HUES48 (cell line): ENCODE measurements around the gene DSE.
A peak's percentile ranks its signal among the peaks of the same experiment; 100 is the strongest.

Experiments used
- H3K27ac ChIP-seq: one replicate; pipeline ENCODE4 v1.7.0; 2013; ENCODE audit warnings: low read depth, low read length, inconsistent platforms
- H3K27me3 ChIP-seq: 2 replicates; pipeline ENCODE4 v1.6.1; 2013; ENCODE audit warnings: mild to moderate bottlenecking, low read length; ENCODE audit not compliant: control insufficient read depth, insufficient read depth
- H3K36me3 ChIP-seq: 2 replicates; pipeline ENCODE4 v1.6.1; 2013; ENCODE audit warnings: low read length; ENCODE audit not compliant: control insufficient read depth, insufficient read depth
- H3K4me1 ChIP-seq: 2 replicates; pipeline ENCODE4 v1.6.1; 2013; ENCODE audit warnings: mild to moderate bottlenecking, low read length; ENCODE audit not compliant: control insufficient read depth, insufficient read depth
- H3K4me3 ChIP-seq: 2 replicates; pipeline ENCODE4 v1.5.1; 2013; ENCODE audit warnings: mild to moderate bottlenecking, low read depth, low read length
- H3K9ac ChIP-seq: 2 replicates; pipeline ENCODE4 v1.6.1; 2013; ENCODE audit warnings: mild to moderate bottlenecking, low read depth, low read length, moderate library complexity
- H3K9me3 ChIP-seq: 2 replicates; pipeline ENCODE4 v1.6.1; 2013; ENCODE audit warnings: low read length; ENCODE audit not compliant: control insufficient read depth, insufficient read depth

DSE gene

DNA sequence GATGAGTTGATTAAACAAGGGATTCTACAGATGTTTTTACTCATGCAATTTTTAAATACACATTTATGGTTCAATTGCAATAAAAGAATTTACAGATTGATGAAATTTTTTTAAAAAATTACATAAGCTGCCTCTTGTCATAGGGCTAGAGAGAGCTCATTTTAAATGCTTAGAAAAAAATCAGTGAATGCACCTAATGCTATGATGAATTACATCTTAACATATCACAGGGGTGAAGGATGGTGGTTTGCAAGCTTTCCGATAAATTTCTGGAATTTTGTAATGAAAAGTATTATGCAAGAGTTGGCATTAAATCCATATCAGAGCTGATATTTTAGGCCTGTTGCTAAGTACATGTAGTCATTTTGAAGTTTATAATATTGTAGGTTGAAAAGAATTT is 29.6 kb downstream of the DSE start:
- Histone ChIP-seq H3K4me3 (no peak overlapping the region), H3K9me3 (no peaks in the 10 kb centered on the region), H3K4me1 (peaks cover 29% of the 10 kb centered on the region), H3K9ac (no peak overlapping the region), H3K36me3 (peaks cover 13% of the 10 kb centered on the region), H3K27me3 (no peaks in the 10 kb centered on the region), H3K27ac (no peak overlapping the region)

DNA sequence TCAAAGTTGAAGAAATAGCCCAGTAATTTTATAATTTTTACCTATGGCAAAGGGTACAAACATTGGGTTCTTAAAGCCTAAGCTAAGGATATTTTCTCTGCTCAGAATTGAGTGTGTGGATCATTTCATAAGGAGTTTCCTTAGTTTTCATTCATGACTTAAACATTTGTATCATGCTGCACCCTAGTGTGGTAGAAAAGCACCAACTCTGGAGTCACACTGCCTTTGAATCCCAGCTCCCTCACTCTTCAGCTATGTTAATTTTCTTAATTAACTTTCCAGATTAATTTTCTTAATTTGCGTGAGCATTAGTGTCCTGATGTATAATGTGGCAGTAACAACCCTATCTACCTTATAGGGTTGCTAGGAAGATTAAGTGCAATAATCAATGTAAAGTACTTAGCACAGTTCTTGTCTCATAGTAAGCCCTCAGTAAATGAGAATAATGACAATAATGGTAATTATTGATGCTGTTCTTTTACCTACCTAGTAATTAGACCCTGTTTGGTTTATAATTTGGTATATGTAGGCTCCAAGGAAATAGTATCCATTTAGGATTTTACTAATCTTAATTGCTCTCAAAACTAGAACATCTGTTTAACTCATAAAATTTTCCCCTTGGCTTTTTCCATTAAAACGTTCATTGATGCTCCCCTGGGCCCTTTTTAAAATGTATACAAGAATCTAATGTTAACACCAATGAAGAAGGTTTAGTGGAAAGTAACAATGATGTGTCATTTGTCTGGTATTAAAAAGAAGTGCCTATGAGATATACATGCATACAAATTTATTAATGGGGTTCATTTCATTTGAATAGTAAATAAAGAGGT is 31.6 kb downstream of the DSE start:
- H3K27ac ChIP-seq, result no peak overlapping the region

DNA sequence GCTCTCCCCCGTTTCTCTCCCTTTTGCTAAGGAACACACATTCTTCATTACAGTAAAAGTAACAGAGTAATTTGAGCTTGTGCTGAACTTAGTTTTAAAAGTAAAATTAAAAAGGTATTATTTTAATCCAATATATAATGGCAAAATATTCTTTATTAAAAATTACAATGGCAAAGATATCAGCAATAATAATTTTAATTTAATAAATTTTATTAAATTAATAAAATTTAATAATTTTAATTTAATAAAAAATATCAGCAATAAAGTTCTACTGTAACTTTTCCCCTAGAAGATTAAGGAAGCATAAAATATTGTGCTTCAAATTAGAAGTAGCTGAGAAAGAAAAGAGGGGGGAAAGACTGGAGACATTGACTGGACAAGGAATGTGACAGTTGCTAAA is 32.5 kb downstream of the DSE start:
- Histone ChIP-seq H3K4me1 (peaks cover 34% of the 10 kb centered on the region), H3K9ac (no peak overlapping the region), H3K36me3 (peaks cover 13% of the 10 kb centered on the region), H3K4me3 (no peak overlapping the region), H3K27me3 (no peaks in the 10 kb centered on the region), H3K27ac (no peak overlapping the region), H3K9me3 (no peaks in the 10 kb centered on the region)

More for the DNA sequence above, 31.6 kb downstream of the DSE start:
- peaks cover 43% of the 10 kb centered on the region for H3K4me1 ChIP-seq
- peaks cover 13% of the 10 kb centered on the region for H3K36me3 ChIP-seq
- no peak overlapping the region for H3K9ac ChIP-seq
- H3K9me3 ChIP-seq, result no peaks in the 10 kb centered on the region
- H3K4me3 ChIP-seq, result no peak overlapping the region
- no peaks in the 10 kb centered on the region for H3K27me3 ChIP-seq

- no peaks in the 10 kb centered on the region for H3K9me3 ChIP-seq
- H3K27ac ChIP-seq, result peak overlapping the region; percentile 11
- peaks cover 24% of the 10 kb centered on the region for H3K4me1 ChIP-seq
- no peak overlapping the region for H3K4me3 ChIP-seq
- H3K9ac ChIP-seq, result no peak overlapping the region
- peaks cover 8% of the 10 kb centered on the region for H3K36me3 ChIP-seq
- H3K27me3 ChIP-seq, result no peaks in the 10 kb centered on the region
These were observed 33.9 kb downstream of the DSE start for GRCh38 chr6:116404696-116405095.

DNA sequence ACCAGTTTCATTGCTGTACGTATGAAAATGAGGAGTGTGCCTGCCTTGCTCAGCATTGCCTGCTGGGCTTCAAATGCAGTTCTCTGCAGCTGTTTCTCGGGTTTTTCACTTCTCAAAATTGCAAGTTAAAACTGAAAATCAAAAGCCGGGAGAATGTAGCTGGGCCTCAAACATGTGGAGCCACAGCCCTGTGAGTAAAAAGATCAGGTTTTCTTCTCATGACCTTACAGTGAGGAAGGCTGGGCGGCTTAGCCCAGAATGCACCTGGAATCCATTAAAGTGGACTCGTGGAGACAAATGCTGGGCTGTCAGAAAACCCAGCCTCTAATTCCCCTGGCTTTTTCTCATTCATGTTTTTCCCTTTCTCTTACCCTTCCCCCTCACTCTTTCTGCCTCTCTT is 34.4 kb downstream of the DSE start:
- Histone ChIP-seq H3K9ac (no peak overlapping the region), H3K4me3 (no peak overlapping the region), H3K27ac (peak overlapping the region; percentile 50), H3K4me1 (peaks cover 24% of the 10 kb centered on the region), H3K36me3 (peaks cover 4% of the 10 kb centered on the region; the same call in 1 of the 2 replicates), H3K27me3 (no peaks in the 10 kb centered on the region), H3K9me3 (no peaks in the 10 kb centered on the region)

- Histone ChIP-seq H3K27ac (no peak overlapping the region), H3K36me3 (no peaks in the 10 kb centered on the region), H3K9me3 (no peaks in the 10 kb centered on the region), H3K27me3 (no peaks in the 10 kb centered on the region), H3K4me3 (no peak overlapping the region), H3K9ac (no peak overlapping the region), H3K4me1 (peaks cover 24% of the 10 kb centered on the region)
These were observed 35.1 kb downstream of the DSE start for GRCh38 chr6:116405652-116406356.

GRCh38 chr6:116406678-116407345 is 36.1 kb downstream of the DSE start:
- Histone ChIP-seq H3K27ac (no peak overlapping the region), H3K9ac (no peak overlapping the region), H3K27me3 (no peaks in the 10 kb centered on the region), H3K9me3 (no peaks in the 10 kb centered on the region), H3K36me3 (no peaks in the 10 kb centered on the region), H3K4me1 (peaks cover 24% of the 10 kb centered on the region), H3K4me3 (no peak overlapping the region)

DNA sequence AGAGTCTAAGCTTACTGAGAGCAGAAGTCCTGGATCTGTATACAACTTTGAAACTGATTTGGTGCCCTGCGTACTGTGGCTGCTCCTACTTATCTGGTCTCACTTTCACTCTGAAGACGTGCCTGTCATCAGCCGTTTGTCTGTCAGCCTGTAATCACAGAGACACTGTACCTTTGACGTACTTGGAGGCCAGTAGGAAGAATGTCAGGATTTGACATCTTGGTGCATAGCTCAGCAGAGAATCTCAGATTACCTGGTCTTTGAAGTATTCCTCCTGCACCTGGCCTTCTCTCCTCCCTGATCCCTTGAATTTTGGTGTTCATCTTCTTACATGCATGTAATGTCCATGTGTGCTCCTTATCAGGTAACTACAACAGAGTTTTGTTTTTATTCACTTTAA is 37.7 kb downstream of the DSE start:
- H3K27ac ChIP-seq, result no peak overlapping the region
- H3K4me3 ChIP-seq, result no peak overlapping the region
- H3K27me3 ChIP-seq, result no peaks in the 10 kb centered on the region
- H3K9ac ChIP-seq, result no peak overlapping the region
- peaks cover 28% of the 10 kb centered on the region for H3K4me1 ChIP-seq
- no peaks in the 10 kb centered on the region for H3K36me3 ChIP-seq
- H3K9me3 ChIP-seq, result no peaks in the 10 kb centered on the region

- H3K27me3 ChIP-seq, result no peaks in the 10 kb centered on the region
- H3K9me3 ChIP-seq, result no peaks in the 10 kb centered on the region
- no peak overlapping the region for H3K9ac ChIP-seq
- no peak overlapping the region for H3K27ac ChIP-seq
- H3K4me3 ChIP-seq, result no peak overlapping the region
- peaks cover 24% of the 10 kb centered on the region for H3K4me1 ChIP-seq
- no peaks in the 10 kb centered on the region for H3K36me3 ChIP-seq
These were observed 39.0 kb downstream of the DSE start for GRCh38 chr6:116409756-116410155.

- H3K4me1 ChIP-seq, result peaks cover 18% of the 10 kb centered on the region
- H3K36me3 ChIP-seq, result no peaks in the 10 kb centered on the region
- no peaks in the 10 kb centered on the region for H3K9me3 ChIP-seq
- no peak overlapping the region for H3K4me3 ChIP-seq
- H3K9ac ChIP-seq, result no peak overlapping the region
- no peaks in the 10 kb centered on the region for H3K27me3 ChIP-seq
- H3K27ac ChIP-seq, result no peak overlapping the region
These were observed 40.5 kb downstream of the DSE start for GRCh38 chr6:116411284-116411623.

DNA sequence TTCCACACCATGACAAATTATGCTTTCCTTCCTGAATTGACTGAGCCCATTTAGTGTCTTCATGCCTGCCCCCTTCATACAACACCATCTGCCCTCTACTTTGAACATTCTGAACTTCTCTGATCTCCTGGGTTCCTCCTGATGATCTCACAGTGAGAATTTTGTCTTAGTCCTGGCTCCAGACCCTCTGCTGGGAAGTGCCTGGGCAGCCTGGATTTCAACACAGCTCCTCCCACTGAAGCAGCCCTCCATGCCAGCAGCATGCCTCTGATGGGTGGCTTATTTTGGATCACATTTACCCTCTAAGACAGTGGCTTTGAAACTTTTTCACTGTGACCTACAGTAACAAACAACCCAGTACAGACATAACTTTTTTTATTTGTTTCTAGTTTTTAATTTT is 41.5 kb downstream of the DSE start:
- Histone ChIP-seq H3K27ac (no peak overlapping the region), H3K4me1 (peaks cover 13% of the 10 kb centered on the region; the same call in 1 of the 2 replicates), H3K36me3 (no peaks in the 10 kb centered on the region), H3K4me3 (no peak overlapping the region), H3K9me3 (no peaks in the 10 kb centered on the region), H3K9ac (no peak overlapping the region), H3K27me3 (no peaks in the 10 kb centered on the region)
